NCI-H82 (cell line): ENCODE data around the gene WDR82.

Experiments
- DNase-seq: peaks from one replicate; lab custom pipeline; 2025; lab: John Stamatoyannopoulos, UW

Gene WDR82

GRCh38 chr3:52278510-52279069 is at the start of gene WDR82:
Gene WDR82, minus strand, starts transcription at chr3:52278649. Its CDS starts 288 bp downstream, at chr3:52278361.
- peak; percentile 94 for DNase-seq

- DNase-seq = no peak
Measured at GRCh38 chr3:52327486-52328290, 49.2 kb upstream of the WDR82 start.

GRCh38 chr3:52326976-52327375 is 48.5 kb upstream of the WDR82 start:
- DNase-seq = no peak

GRCh38 chr3:52325686-52326085 is 47.2 kb upstream of the WDR82 start:
- DNase-seq = no peak

- DNase-seq = no peak
Measured at GRCh38 chr3:52324676-52325075, 46.2 kb upstream of the WDR82 start.

GRCh38 chr3:52323526-52324295 is 45.3 kb upstream of the WDR82 start:
- DNase-seq = no peak

- DNase-seq = no peak
Measured at GRCh38 chr3:52322466-52322865, 44.0 kb upstream of the WDR82 start.

GRCh38 chr3:52321481-52321880 is 43.0 kb upstream of the WDR82 start:
- DNase-seq = peak; percentile 52

GRCh38 chr3:52319921-52320595 is 41.6 kb upstream of the WDR82 start:
- no peak for DNase-seq

GRCh38 chr3:52318186-52318816 is 39.9 kb upstream of the WDR82 start:
- DNase-seq = no peak

- peak; percentile 83 for DNase-seq
Measured at GRCh38 chr3:52317208-52318000, 39.0 kb upstream of the WDR82 start.

- DNase-seq = peak; percentile 61
Measured at GRCh38 chr3:52315977-52316764, 37.7 kb upstream of the WDR82 start, which contains the start of gene DNAH1. Gene DNAH1, plus strand, starts transcription at chr3:52316319. Its CDS starts 6,124 bp downstream, at chr3:52322443.

- DNase-seq = no peak
Measured at GRCh38 chr3:52315006-52315405, 36.6 kb upstream of the WDR82 start.

- no peak for DNase-seq
Measured at GRCh38 chr3:52314489-52314888, 36.0 kb upstream of the WDR82 start.

GRCh38 chr3:52313774-52314188 is 35.3 kb upstream of the WDR82 start:
- no peak for DNase-seq

GRCh38 chr3:52313188-52313773 is 34.8 kb upstream of the WDR82 start:
- DNase-seq = no peak

- DNase-seq = no peak
Measured at GRCh38 chr3:52311576-52312119, 33.2 kb upstream of the WDR82 start.

- no peak for DNase-seq
Measured at GRCh38 chr3:52310861-52311575, 32.6 kb upstream of the WDR82 start.

GRCh38 chr3:52308308-52308707 is 29.9 kb upstream of the WDR82 start:
- no peak for DNase-seq
